IMR-90 (cell line): ENCODE data around the gene SERPINI1. TPM values are rescaled to one million over a fixed set of nuclear protein-coding genes. Genes with fewer than 3 reads are reported as not detected.

Experiments
- ATAC-seq: fragments of 200-7000 bp; cut with Tn5 transposase; 2 replicates; pipeline ENCODE4 v1.9.1; 2020; ENCODE audit warnings: low read depth, mild to moderate bottlenecking, moderate library complexity
- BruUV-seq: library from RNA; stranded (reverse); fragments of 400-500 nt; replicated peaks from 2 replicates; lab custom pipeline; 2021; lab: Mats Ljungman, UMichigan
- CTCF ChIA-PET: fragments of 300-600 bp; formaldehyde crosslinking; extraction: SDS; loops from one replicate; lab custom pipeline; 2021; ENCODE audit warnings: antibody characterized with exemption; lab: Yijun Ruan, JAX
- POLR2A ChIA-PET: fragments of 300-600 bp; sonication (Branson Sonifier 250); formaldehyde crosslinking; loops from one replicate; lab custom pipeline; 2022; ENCODE audit warnings: antibody characterized with exemption; ENCODE audit not compliant: unreplicated experiment; lab: Charles Lee
- DNase-seq: peaks from one replicate; pipeline ENCODE4 v3.0.0; 2013
- H2AFZ ChIP-seq: replicated peaks from 2 replicates; pipeline ENCODE3; 2013; ENCODE audit warnings: low read length, mild to moderate bottlenecking; ENCODE audit not compliant: poor library complexity
- H2AK5ac ChIP-seq: 2 replicates; pipeline ENCODE4 v1.6.1; 2013; ENCODE audit warnings: low read depth, low read length, inconsistent platforms
- H2AK9ac ChIP-seq: replicated peaks from 2 replicates; pipeline ENCODE3; 2013; ENCODE audit warnings: mild to moderate bottlenecking, low read depth, low read length, moderate library complexity; ENCODE audit not compliant: poor library complexity
- H2BK120ac ChIP-seq: 2 replicates; pipeline ENCODE4 v1.6.1; 2013; ENCODE audit warnings: low read depth, low read length, inconsistent platforms
- H2BK15ac ChIP-seq: 3 replicates; pipeline ENCODE4 v1.6.1; 2013; ENCODE audit warnings: low read depth, low read length, inconsistent platforms
- H2BK20ac ChIP-seq: 2 replicates; pipeline ENCODE4 v1.6.1; 2013; ENCODE audit warnings: low read depth, mild to moderate bottlenecking, inconsistent platforms, low read length, moderate library complexity
- H2BK5ac ChIP-seq: 2 replicates; pipeline ENCODE4 v1.6.1; 2013; ENCODE audit warnings: mild to moderate bottlenecking, low read depth, low read length, inconsistent platforms; ENCODE audit not compliant: poor library complexity, severe bottlenecking
- H3K14ac ChIP-seq: replicated peaks from 2 replicates; pipeline ENCODE4 v1.6.1; 2013; ENCODE audit warnings: low read depth, low read length, inconsistent platforms
- H3K18ac ChIP-seq: 2 replicates; pipeline ENCODE4 v1.6.1; 2013; ENCODE audit warnings: low read depth, low read length, control low read depth
- H3K23ac ChIP-seq: 2 replicates; pipeline ENCODE4 v1.6.1; 2013; ENCODE audit warnings: low read depth, low read length, inconsistent platforms
- H3K27ac ChIP-seq: 2 replicates; pipeline ENCODE4 v1.5.1; 2013; ENCODE audit warnings: mild to moderate bottlenecking, control low read depth, low read length; ENCODE audit not compliant: insufficient read depth
- H3K27me3 ChIP-seq: 2 replicates; pipeline ENCODE4 v1.6.1; 2013; ENCODE audit warnings: low read length; ENCODE audit not compliant: control insufficient read depth, insufficient read depth
- H3K36me3 ChIP-seq: 2 replicates; pipeline ENCODE4 v1.6.1; 2013; ENCODE audit warnings: low read length, mixed read lengths; ENCODE audit not compliant: control insufficient read depth, insufficient read depth
- H3K4ac ChIP-seq: 2 replicates; pipeline ENCODE4 v1.6.1; 2013; ENCODE audit warnings: low read depth, low read length, inconsistent platforms
- H3K4me1 ChIP-seq: 2 replicates; pipeline ENCODE4 v1.6.1; 2013; ENCODE audit warnings: low read length, mixed read lengths; ENCODE audit not compliant: control insufficient read depth, insufficient read depth
- H3K4me2 ChIP-seq: 2 replicates; pipeline ENCODE4 v1.6.1; 2013; ENCODE audit warnings: low read depth, mild to moderate bottlenecking, control low read depth, low read length, moderate library complexity
- H3K4me3 ChIP-seq: 2 replicates; pipeline ENCODE4 v1.5.1; 2013; ENCODE audit warnings: low read depth, mild to moderate bottlenecking, control low read depth, low read length, moderate library complexity; ENCODE audit not compliant: insufficient read depth
- H3K56ac ChIP-seq: 2 replicates; pipeline ENCODE4 v1.6.1; 2013; ENCODE audit warnings: low read length, inconsistent platforms; ENCODE audit not compliant: insufficient read depth; ENCODE audit errors: extremely low read depth
- H3K79me1 ChIP-seq, 2 experiments: 2 replicates each; pipeline ENCODE4 v1.6.1; 2013; ENCODE audit warnings: low read length in 2 of 2, inconsistent platforms in 1 of 2, low read depth in 1 of 2
- H3K9ac ChIP-seq: 2 replicates; pipeline ENCODE4 v1.6.1; 2013; ENCODE audit warnings: low read depth, low read length, control low read depth
- H3K9me1 ChIP-seq: 2 replicates; pipeline ENCODE4 v1.6.1; 2013; ENCODE audit warnings: low read length, inconsistent platforms; ENCODE audit not compliant: insufficient read depth
- H3K9me3 ChIP-seq: 2 replicates; pipeline ENCODE4 v1.6.1; 2013; ENCODE audit warnings: low read length; ENCODE audit not compliant: control insufficient read depth, insufficient read depth
- H4K20me1 ChIP-seq: 2 replicates; pipeline ENCODE4 v1.6.1; 2013; ENCODE audit warnings: low read length, inconsistent platforms; ENCODE audit not compliant: insufficient read depth
- H4K5ac ChIP-seq: 2 replicates; pipeline ENCODE4 v1.6.1; 2013; ENCODE audit warnings: mild to moderate bottlenecking, low read depth, low read length, control low read depth
- H4K8ac ChIP-seq, 2 experiments: 2 replicates each; pipeline ENCODE4 v1.6.1; 2013; ENCODE audit warnings: low read depth in 2 of 2, low read length in 2 of 2, control low read depth in 1 of 2, inconsistent platforms in 1 of 2
- H4K91ac ChIP-seq: 2 replicates; pipeline ENCODE4 v1.6.1; 2013; ENCODE audit warnings: low read depth, low read length, inconsistent platforms; ENCODE audit not compliant: insufficient read depth
- MAFK ChIP-seq: IDR thresholded peaks from 2 replicates; pipeline ENCODE4 v1.6.1; 2012; ENCODE audit warnings: low read depth, low read length, improper control_type of control experiment
- USF2 ChIP-seq: fragments of 150-350 bp; IDR thresholded peaks from 2 replicates; pipeline ENCODE4 v1.6.1; 2017; ENCODE audit warnings: mild to moderate bottlenecking, antibody characterized with exemption, low read length, low read depth
- WGBS, 2 experiments: methylation state at CpG; one replicate each; pipeline versions ENCODE4 v1.1.5 to v1.1.7; 2013; ENCODE audit warnings: missing lambda C conversion rate in 2 of 2; ENCODE audit not compliant: insufficient read length in 1 of 2; ENCODE audit errors: extremely low coverage in 2 of 2; 5-methylcytosine and 5-hydroxymethylcytosine counted together
- dilution Hi-C: fragments of 300-500 bp; cut with HindIII; formaldehyde crosslinking; loops from one replicate; pipeline ENCODE4 v1.14.3; 2018; ENCODE audit warnings: low sequenced_read_pairs; ENCODE audit not compliant: unreplicated experiment
- in situ Hi-C: fragments of 300-500 bp; cut with MboI; formaldehyde crosslinking; loops from 3 replicates; pipeline ENCODE4 v1.14.3; 2019; ENCODE audit warnings: low sequenced_read_pairs, inconsistent platforms, mixed read lengths
- intact Hi-C: fragments of 100-400 bp; cut with micrococcal nuclease; formaldehyde crosslinking; loops from 2 replicates; pipeline ENCODE4 v1.10.0; 2022
- polyA plus RNA-seq, 3 experiments: library from polyadenylated mRNA; depleted of rRNA; stranded (reverse); fragments of >200 nt; gene quantifications; 2 replicates each; pipeline ENCODE4 v1.2.3, GENCODE V29; 2012; ENCODE audit warnings: low replicate concordance in 1 of 3
- total RNA-seq: library from RNA; depleted of rRNA; stranded (reverse); fragments of >200 nt; gene quantifications from 2 replicates; pipeline ENCODE4 v1.2.3, GENCODE V29; 2012

The SERPINI1 gene
- total and polyA plus RNA-seq, 2 of the 4 experiments (the other 2 are of a cell fraction): 0.36 to 1.3 TPM

GRCh38 chr3:167858865-167859264 lies 123.3 kb downstream of the SERPINI1 start:
- Histone ChIP-seq H2AK9ac (no peak overlapping the region), H3K9me1 (no peaks in the 10 kb centered on the region), H2BK120ac (no peak overlapping the region), H3K23ac (no peak overlapping the region), H3K9me3 (no peaks in the 10 kb centered on the region), H4K8ac (no peak overlapping the region), H3K79me1 (no peaks in the 10 kb centered on the region), H2BK5ac (no peak overlapping the region), H2BK15ac (no peak overlapping the region), H3K18ac (no peak overlapping the region), H3K4me3 (no peak overlapping the region), H3K9ac (no peak overlapping the region), H3K4me1 (no peaks in the 10 kb centered on the region), H2AFZ (no peak overlapping the region), H3K56ac (no peak overlapping the region), H2AK5ac (no peak overlapping the region), H2BK20ac (no peak overlapping the region), H4K5ac (no peak overlapping the region), H4K91ac (no peak overlapping the region), H3K27ac (no peak overlapping the region), H4K20me1 (no peaks in the 10 kb centered on the region), H3K36me3 (no peaks in the 10 kb centered on the region), H3K14ac (no peak overlapping the region), H3K4ac (no peak overlapping the region), H3K27me3 (no peaks in the 10 kb centered on the region), H3K4me2 (no peak overlapping the region)
- ATAC-seq: no peak
- dilution Hi-C loops (no loop called here), intact Hi-C loops (no loop called here), in situ Hi-C loops (no loop called here)
- WGBS, 2 experiments: no CpG with 5 or more reads among the region's 2 CpGs
- TF ChIP-seq USF2: no peak
- TF ChIP-seq MAFK: peak; percentile 52
- POLR2A ChIA-PET: no interaction called here
- CTCF ChIA-PET: interaction anchor here (1.4 kb wide), 1 partner anchor 13 kb away, joined by 3 read pairs; no protein-coding TSS in a partner anchor
- no TSS peak for BruUV-seq
- no peak for DNase-seq
